Stimulated activated naive B cell treated with anti-CD40 and anti-IgM and Interleukin-4, amounts not matched to agents 10 μg/mL and 1 μg/mL and 100 μg/mL, for 72 hours (primary cell): ENCODE data around the gene NT5C2.
"Not testable (repeated sequence)": the region's sequence is repeated elsewhere in the genome, so short reads cannot be mapped to it uniquely, and the experiment has no call there.

Experiments used
- ATAC-seq, 2 donors: fragments of 150-1000 bp; cut with Tn5 transposase; replicated peaks; 2 replicates each; pipeline ENCODE4 v1.10.0; 2021; ENCODE audit warnings: moderate library complexity in 1 of 2
- DNase-seq: peaks from one replicate; pipeline ENCODE4 v3.0.0; 2021
- H3K27ac Mint-ChIP-seq: one replicate; pipeline ENCODE4 v1.8.0; 2022; ENCODE audit warnings: mild to moderate bottlenecking, mixed read lengths
- H3K27me3 Mint-ChIP-seq, 2 donors: one replicate each; pipeline ENCODE4 v1.8.0; 2022; ENCODE audit warnings: mixed read lengths in 2 of 2
- H3K36me3 Mint-ChIP-seq, 2 donors: one replicate each; pipeline ENCODE4 v1.8.0; 2022; ENCODE audit warnings: mixed read lengths in 2 of 2, mild to moderate bottlenecking in 1 of 2
- H3K4me1 Mint-ChIP-seq, 2 donors: one replicate each; pipeline ENCODE4 v1.8.0; 2022; ENCODE audit warnings: mixed read lengths in 2 of 2, mild to moderate bottlenecking in 1 of 2
- H3K4me3 Mint-ChIP-seq, 2 donors: one replicate each; pipeline ENCODE4 v1.8.0; 2022; ENCODE audit warnings: mild to moderate bottlenecking in 2 of 2, mixed read lengths in 2 of 2, moderate library complexity in 1 of 2
- H3K9me3 Mint-ChIP-seq, 2 donors: one replicate each; pipeline ENCODE4 v1.8.0; 2022; ENCODE audit warnings: mixed read lengths in 2 of 2, mild to moderate bottlenecking in 1 of 2

NT5C2 gene

GRCh38 chr10:103072891-103073290 is 120.2 kb downstream of the NT5C2 start:
- Mint-ChIP-seq H3K4me1 (peaks cover 28 to 29% of the 10 kb centered on the region in 2 donors), H3K9me3 (no peaks in the 10 kb centered on the region)

DNA sequence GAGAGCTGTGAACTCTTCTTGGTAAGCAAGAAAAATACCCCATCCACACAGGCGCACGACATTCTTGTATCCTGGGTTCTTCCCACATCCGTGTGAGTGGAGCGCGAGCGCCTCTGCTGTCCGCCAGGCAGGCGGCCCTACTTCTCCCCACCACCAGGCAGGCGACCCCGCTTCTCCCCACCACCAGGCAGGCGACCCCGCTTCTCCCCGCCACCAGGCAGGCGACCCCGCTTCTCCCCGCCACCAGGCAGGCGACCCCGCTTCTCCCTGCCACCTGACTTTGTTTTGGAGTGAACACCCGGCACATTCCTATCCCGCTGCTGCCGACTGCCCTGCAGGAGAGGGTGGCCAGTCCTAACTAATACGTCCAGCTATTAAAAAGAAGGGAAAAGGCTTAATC is 120.8 kb downstream of the NT5C2 start:
- H3K27ac Mint-ChIP-seq: no peak overlapping the region
- ATAC-seq (no peak), DNase-seq (no peak)
- H3K9me3 Mint-ChIP-seq: no peaks in the 10 kb centered on the region
- H3K36me3 Mint-ChIP-seq: peaks cover 4 to 19% of the 10 kb centered on the region in 2 donors
- peaks cover 32 to 35% of the 10 kb centered on the region in 2 donors for H3K4me1 Mint-ChIP-seq
- no peaks in the 10 kb centered on the region for H3K27me3 Mint-ChIP-seq
- H3K4me3 Mint-ChIP-seq: no peak overlapping the region

More at GRCh38 chr10:103072891-103073290, 120.2 kb downstream of the NT5C2 start:
- Mint-ChIP-seq H3K27me3 (no peaks in the 10 kb centered on the region), H3K27ac (no peak overlapping the region), H3K4me3 (no peak overlapping the region), H3K36me3 (peaks cover 10 to 25% of the 10 kb centered on the region in 2 donors)
- DNase-seq: no peak
- no peak for ATAC-seq

- peak overlapping the region in 1 of 2 donors; percentile 42 for H3K4me3 Mint-ChIP-seq
- H3K4me1 Mint-ChIP-seq: peaks cover 32 to 36% of the 10 kb centered on the region in 2 donors
- H3K36me3 Mint-ChIP-seq: peaks cover 2 to 3% of the 10 kb centered on the region in 2 donors
- ATAC-seq (peak; percentile 77 to 80), DNase-seq (peak; percentile 35)
- H3K27me3 Mint-ChIP-seq: no peaks in the 10 kb centered on the region
- peak overlapping the region; percentile 81 for H3K27ac Mint-ChIP-seq
- no peaks in the 10 kb centered on the region for H3K9me3 Mint-ChIP-seq
Measured at GRCh38 chr10:103069453-103070331, 123.4 kb downstream of the NT5C2 start.

DNA sequence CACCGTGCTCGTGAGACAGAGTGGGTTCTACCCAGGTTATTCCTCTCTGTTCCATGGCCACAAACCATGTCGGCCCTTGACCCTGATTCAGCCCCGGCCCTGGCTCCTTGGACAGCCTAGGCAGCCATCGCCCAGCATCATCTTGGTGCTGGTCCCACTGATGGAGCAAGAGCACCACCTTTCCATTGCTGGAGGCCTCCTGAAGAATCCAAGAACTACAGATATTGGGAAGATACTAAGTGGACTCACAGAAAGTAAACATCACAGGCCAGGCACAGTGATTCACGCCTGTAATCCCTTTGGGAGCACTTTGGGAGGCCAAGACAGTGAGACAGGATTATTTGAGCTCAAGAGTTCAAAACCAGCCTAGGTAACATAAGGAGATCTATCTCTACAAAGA is 125.1 kb downstream of the NT5C2 start:
- Mint-ChIP-seq H3K27me3 (no peaks in the 10 kb centered on the region), H3K9me3 (no peaks in the 10 kb centered on the region), H3K4me1 (peaks cover 32 to 36% of the 10 kb centered on the region in 2 donors), H3K36me3 (peaks cover 2 to 4% of the 10 kb centered on the region in 2 donors), H3K27ac (no peak overlapping the region), H3K4me3 (no peak overlapping the region)
- DNase-seq (no peak), ATAC-seq (no peak)

GRCh38 chr10:103067484-103067883 is 125.6 kb downstream of the NT5C2 start:
- H3K27me3 Mint-ChIP-seq: no peaks in the 10 kb centered on the region
- peaks cover 2 to 4% of the 10 kb centered on the region in 2 donors for H3K36me3 Mint-ChIP-seq
- H3K27ac Mint-ChIP-seq: no peak overlapping the region
- DNase-seq (no peak), ATAC-seq (no peak)
- H3K9me3 Mint-ChIP-seq: no peaks in the 10 kb centered on the region
- no peak overlapping the region for H3K4me3 Mint-ChIP-seq
- H3K4me1 Mint-ChIP-seq: peaks cover 32 to 36% of the 10 kb centered on the region in 2 donors

GRCh38 chr10:103067099-103067477 is 126.0 kb downstream of the NT5C2 start:
- not testable (repeated sequence) for H3K4me3 Mint-ChIP-seq, ATAC-seq, H3K27ac Mint-ChIP-seq, H3K36me3 Mint-ChIP-seq, H3K27me3 Mint-ChIP-seq, H3K9me3 Mint-ChIP-seq, DNase-seq
- peaks cover 32 to 36% of the 10 kb centered on the region in 2 donors for H3K4me1 Mint-ChIP-seq

GRCh38 chr10:103066141-103067098 is 126.7 kb downstream of the NT5C2 start:
- no peak overlapping the region for H3K4me3 Mint-ChIP-seq
- peaks cover 2 to 4% of the 10 kb centered on the region in 2 donors for H3K36me3 Mint-ChIP-seq
- H3K4me1 Mint-ChIP-seq: peaks cover 28 to 31% of the 10 kb centered on the region in 2 donors
- no peaks in the 10 kb centered on the region for H3K9me3 Mint-ChIP-seq
- ATAC-seq (no peak), DNase-seq (no peak)
- H3K27me3 Mint-ChIP-seq: no peaks in the 10 kb centered on the region
- peak overlapping the region; percentile 57 for H3K27ac Mint-ChIP-seq

DNA sequence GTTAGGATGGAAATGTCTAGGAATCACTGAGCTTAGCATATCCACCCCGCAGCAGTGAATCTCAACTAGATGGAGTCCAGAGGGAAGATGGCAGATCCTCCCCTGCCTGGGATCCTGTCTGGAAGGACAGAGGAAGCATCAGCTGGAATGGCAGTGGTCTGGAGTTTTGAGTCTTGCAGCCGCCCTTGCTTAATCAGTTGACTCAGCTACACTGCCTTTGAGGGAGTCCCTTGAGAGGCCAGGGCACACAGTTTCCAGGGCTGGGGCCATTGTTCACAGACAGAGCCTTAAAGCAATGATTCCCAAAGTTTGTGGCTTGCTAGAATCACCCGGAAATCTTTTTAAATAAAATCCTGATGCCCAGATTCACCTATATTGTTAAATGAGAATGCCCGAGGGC is 128.1 kb downstream of the NT5C2 start:
- H3K4me1 Mint-ChIP-seq: peaks cover 16 to 18% of the 10 kb centered on the region in 2 donors
- ATAC-seq (no peak), DNase-seq (no peak)
- H3K27ac Mint-ChIP-seq: no peak overlapping the region
- no peaks in the 10 kb centered on the region for H3K9me3 Mint-ChIP-seq
- H3K36me3 Mint-ChIP-seq: peaks cover 2 to 4% of the 10 kb centered on the region in 2 donors
- no peaks in the 10 kb centered on the region for H3K27me3 Mint-ChIP-seq
- H3K4me3 Mint-ChIP-seq: no peak overlapping the region

GRCh38 chr10:103062854-103063590 is 130.1 kb downstream of the NT5C2 start:
- H3K27me3 Mint-ChIP-seq: no peaks in the 10 kb centered on the region
- H3K9me3 Mint-ChIP-seq: no peaks in the 10 kb centered on the region
- H3K4me1 Mint-ChIP-seq: peaks cover 6 to 7% of the 10 kb centered on the region in 2 donors
- no peak overlapping the region for H3K27ac Mint-ChIP-seq
- DNase-seq (no peak), ATAC-seq (no peak)
- peaks cover 2 to 4% of the 10 kb centered on the region in 2 donors for H3K36me3 Mint-ChIP-seq
- no peak overlapping the region for H3K4me3 Mint-ChIP-seq

- Mint-ChIP-seq H3K4me1 (no peaks in the 10 kb centered on the region), H3K27ac (no peak overlapping the region), H3K36me3 (peaks cover 2 to 22% of the 10 kb centered on the region in 2 donors), H3K4me3 (no peak overlapping the region), H3K27me3 (no peaks in the 10 kb centered on the region), H3K9me3 (no peaks in the 10 kb centered on the region)
- ATAC-seq: no peak
- DNase-seq: no peak
Measured at GRCh38 chr10:103060575-103060974, 132.5 kb downstream of the NT5C2 start.

DNA sequence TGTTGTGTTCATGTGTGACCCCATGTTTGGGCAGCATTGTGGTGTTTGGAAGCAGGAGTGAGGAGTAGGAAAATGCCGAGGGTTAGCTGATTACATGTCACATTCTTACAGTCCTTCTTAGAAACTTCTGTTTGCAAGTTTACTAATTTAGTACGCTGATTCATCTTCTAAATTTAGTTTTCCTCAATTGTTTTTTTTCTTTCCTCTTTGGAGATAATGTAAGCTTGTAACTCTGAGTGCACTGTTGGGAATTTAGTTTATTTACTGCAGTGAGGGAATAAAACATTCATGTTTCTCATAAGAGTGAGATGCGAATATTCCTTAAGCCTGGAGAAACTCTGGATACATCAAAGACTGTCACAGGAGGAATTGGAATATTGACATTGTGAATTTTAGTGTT is 135.0 kb downstream of the NT5C2 start:
- Mint-ChIP-seq H3K9me3 (no peaks in the 10 kb centered on the region), H3K27me3 (no peaks in the 10 kb centered on the region), H3K27ac (no peak overlapping the region), H3K36me3 (peaks cover 3 to 18% of the 10 kb centered on the region in 2 donors), H3K4me1 (peaks cover 8 to 10% of the 10 kb centered on the region in 2 donors), H3K4me3 (no peak overlapping the region)
- no peak for ATAC-seq
- no peak for DNase-seq

DNA sequence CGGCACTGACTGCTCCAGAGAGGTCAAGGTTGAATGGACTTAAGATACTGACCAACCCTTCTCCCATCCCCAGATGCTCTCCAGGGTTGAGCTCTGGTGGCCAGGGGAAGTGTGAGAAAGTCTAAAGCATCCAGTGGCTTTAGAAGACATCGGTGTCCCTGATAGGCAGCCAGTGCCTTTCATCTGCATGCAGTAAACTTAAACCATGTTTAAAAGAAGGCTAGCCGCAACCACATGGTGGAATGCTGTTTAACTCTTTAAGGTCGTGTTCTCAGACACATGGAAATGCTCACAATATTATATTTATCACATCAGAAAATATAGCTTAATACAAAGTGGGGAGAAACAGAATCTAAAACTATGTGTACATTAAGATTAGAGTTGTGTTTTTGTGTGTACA is 138.0 kb downstream of the NT5C2 start:
- Mint-ChIP-seq H3K4me1 (peaks cover 8 to 10% of the 10 kb centered on the region in 2 donors), H3K27ac (no peak overlapping the region), H3K4me3 (no peak overlapping the region), H3K9me3 (no peaks in the 10 kb centered on the region), H3K36me3 (peaks cover 6 to 23% of the 10 kb centered on the region in 2 donors), H3K27me3 (no peaks in the 10 kb centered on the region)
- ATAC-seq (no peak), DNase-seq (no peak)

DNA sequence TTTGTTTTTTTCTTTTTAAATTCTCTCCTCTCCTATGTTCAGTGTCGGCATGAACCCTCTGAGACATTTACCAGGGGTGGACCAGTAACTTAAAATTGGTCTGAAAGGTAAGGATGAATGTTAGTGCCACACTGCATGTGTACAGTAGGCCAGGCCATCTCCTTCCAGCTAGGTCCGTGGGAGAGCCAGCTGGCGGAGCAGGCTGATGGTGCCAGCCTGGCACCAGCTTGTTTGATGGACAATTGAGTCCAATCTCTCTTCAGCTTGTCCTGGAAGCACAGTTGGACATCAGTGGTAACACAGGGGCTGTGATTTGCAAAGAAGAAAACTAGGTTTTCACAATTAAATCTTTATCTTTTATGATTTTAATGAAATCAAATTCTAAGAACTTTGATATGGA is 138.5 kb downstream of the NT5C2 start:
- H3K27me3 Mint-ChIP-seq: no peaks in the 10 kb centered on the region
- H3K4me3 Mint-ChIP-seq: peak overlapping the region; percentile 81
- no peak for DNase-seq
- H3K36me3 Mint-ChIP-seq: peaks cover 8 to 23% of the 10 kb centered on the region in 2 donors
- H3K9me3 Mint-ChIP-seq: no peaks in the 10 kb centered on the region
- no peak overlapping the region for H3K27ac Mint-ChIP-seq
- no peak for ATAC-seq
- H3K4me1 Mint-ChIP-seq: peaks cover 8 to 10% of the 10 kb centered on the region in 2 donors
